Activated T-cell treated with anti-CD3 and anti-CD28 coated beads, Interleukin-2, amount 50 U/mL, for 1 hour (primary cell): Measurements from ENCODE around the gene ITPKB.
A peak's percentile ranks its signal among the peaks of the same experiment; 100 is the strongest.

Source experiments
- DNase-seq: peaks from one replicate; pipeline ENCODE4 v3.0.0-alpha.2; 2020

ITPKB gene

GRCh38 chr1:226648421-226648820 is 90.7 kb downstream of the ITPKB start:
- DNase-seq, result no peak

DNA sequence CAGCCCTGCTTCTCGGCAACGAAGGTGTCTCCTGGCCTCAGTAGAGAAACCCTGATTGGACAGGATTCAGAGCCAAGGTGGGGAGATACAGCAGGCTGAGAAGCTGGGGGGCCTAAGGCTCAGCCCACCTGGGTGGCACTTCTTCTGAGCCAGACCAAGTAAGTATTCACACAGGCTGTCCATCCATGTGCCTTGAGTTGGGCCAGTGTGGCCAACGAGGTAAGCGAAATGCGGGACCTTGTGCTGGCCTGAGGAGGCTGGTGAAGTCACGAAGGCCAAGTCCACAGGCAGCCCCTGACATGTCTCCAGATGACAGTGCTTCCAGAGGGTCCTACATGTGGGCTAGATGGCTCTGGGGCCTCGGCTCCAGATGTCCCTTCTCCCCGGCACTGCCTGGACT is 91.4 kb downstream of the ITPKB start:
- no peak for DNase-seq

- DNase-seq, result peak; percentile 19
These were observed 92.1 kb downstream of the ITPKB start for GRCh38 chr1:226646870-226647449.

GRCh38 chr1:226646026-226646869 is 92.8 kb downstream of the ITPKB start:
- peak; percentile 25 for DNase-seq

- peak; percentile 33 for DNase-seq
These were observed 93.7 kb downstream of the ITPKB start for GRCh38 chr1:226645279-226645976.

- DNase-seq, result peak; percentile 44
These were observed 94.4 kb downstream of the ITPKB start for GRCh38 chr1:226644541-226645176.

DNA sequence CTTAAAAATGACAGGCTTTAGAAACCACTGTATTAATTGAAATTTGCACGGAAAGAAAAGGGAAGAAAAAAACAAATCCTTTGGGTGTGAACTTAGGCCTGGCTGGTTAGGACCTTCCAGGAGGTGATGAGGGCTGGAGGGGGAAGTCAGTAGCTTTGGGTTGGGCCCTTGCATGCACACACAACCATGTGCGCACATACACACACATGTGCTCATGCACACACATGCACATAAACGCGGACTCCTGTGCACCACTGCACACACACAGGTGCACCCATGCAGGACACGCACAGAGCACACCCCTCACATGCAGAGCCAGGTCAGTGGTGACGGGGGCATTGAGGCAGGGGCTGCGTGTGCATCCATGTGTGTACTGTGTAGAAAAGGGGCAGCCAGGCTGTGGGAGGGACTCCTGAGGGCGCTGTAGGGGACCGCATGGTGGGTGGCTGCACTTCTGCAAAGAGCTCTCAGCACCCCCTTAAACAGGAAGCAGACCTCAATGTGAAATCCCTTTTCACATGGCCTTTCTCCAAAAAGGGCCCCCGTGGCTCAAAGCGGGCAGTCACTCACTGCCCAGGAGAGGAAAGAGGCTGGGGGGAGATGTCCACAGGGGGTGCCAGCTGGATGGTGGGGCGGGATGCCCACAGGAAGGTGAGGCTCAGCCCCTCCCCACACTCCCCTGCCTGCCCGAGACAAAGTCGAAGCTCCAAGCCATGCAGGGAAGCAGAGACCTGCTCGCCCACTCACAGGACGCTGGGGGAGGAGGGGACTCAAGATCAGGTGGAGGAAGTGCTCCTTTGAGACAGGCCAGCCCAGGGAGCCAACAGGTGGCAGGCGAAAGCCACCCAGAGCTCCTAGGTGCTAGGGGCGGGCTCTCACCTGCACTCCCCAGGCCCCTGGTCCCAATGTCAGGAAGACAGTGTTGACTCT is 95.2 kb downstream of the ITPKB start:
- DNase-seq, result peak; percentile 53

DNA sequence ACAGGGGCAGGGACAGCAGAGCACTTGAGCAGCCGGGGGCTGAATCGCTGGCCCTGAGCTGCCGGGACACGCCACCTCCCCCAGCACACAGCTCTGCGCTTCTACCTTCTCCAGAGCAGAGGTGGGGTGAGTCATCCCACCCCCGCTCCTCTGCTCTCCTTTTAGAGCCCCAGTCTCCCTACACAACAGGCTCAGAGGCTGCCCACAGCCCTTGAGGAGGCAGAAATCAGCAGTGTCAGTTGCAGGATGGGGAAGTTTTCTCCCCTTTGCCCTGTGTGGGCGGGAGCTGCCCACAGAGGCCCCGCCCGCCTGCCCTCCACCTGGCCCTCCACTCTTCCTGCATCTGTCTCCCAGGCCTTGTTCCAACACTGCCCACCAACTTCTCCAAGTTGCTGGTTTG is 95.9 kb downstream of the ITPKB start:
- DNase-seq, result peak; percentile 61

- DNase-seq, result peak; percentile 16
These were observed 96.7 kb downstream of the ITPKB start for GRCh38 chr1:226642421-226642820.

DNA sequence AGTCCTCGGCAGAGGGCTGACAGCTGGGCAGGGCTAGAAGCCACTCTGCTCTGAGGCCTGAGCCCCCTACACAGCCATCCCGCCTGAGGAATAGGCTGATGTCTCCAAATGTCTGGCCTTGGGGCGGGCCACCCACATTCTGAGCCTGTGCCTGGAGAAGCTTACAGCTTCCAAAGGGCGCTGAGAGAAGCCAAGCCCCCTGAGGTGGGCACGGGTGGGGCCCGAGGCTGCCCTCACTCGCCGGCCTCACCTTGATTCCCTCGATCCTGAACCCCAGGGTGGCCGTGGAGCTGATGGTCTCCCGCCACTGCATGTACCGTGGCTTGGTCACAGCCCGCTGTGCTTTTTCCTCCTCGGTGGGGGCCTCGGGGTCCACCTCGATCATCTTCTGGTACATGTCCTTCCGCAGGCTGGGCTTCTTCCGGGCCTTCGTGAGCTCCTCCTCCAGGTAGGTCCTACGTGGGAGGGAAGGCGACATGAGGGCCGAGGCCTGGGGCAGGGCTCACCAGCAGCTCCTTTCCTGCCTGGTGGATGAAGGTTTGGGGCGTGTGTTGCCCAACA is 97.3 kb downstream of the ITPKB start:
- peak; percentile 20 for DNase-seq

GRCh38 chr1:226640321-226641136 is 98.6 kb downstream of the ITPKB start:
- no peak for DNase-seq

DNA sequence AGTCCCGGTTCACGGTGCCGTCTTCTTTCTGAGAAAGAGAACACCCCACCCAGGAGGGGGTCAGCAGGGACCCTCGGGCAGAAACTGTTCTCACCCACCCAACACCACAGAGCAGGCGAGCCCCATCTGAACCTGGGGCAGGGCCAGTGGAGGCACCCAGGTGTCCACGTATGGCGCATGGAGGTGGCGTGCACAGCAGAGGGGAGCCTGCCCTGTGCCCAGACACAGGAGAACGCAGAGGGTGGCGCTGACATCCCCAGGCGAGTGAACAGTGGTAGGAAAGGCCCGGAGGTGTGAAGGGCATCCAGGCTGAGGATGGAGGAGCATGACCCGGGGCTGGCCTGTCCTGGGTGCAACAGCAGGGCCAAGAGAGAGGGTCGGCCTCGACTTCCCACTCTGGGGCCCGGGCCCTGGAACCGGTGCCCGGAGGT is 99.4 kb downstream of the ITPKB start:
- no peak for DNase-seq

DNA sequence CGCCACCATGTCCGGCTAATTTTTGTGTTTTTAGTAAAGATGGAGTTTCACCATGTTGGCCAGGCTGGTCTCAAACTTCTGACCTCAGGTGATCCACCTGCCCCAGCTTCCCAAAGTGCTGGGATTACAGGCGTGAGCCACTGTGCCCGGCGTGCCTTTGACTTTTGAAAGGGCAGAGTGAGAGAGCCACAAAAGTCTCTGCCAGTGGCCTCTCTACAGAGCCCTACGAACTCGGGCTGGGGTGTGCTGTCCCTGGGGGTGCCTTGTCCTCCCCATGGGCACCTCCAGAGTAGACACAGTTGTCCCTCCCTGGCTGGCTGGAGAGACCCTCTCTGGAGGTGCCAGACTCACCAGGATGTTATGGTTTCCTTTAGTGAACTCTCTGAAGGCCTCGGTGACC is 99.9 kb downstream of the ITPKB start:
- peak; percentile 20 for DNase-seq

GRCh38 chr1:226638608-226639007 is 100.5 kb downstream of the ITPKB start:
- no peak for DNase-seq

- DNase-seq, result no peak
These were observed 101.0 kb downstream of the ITPKB start for GRCh38 chr1:226638001-226638601.

DNA sequence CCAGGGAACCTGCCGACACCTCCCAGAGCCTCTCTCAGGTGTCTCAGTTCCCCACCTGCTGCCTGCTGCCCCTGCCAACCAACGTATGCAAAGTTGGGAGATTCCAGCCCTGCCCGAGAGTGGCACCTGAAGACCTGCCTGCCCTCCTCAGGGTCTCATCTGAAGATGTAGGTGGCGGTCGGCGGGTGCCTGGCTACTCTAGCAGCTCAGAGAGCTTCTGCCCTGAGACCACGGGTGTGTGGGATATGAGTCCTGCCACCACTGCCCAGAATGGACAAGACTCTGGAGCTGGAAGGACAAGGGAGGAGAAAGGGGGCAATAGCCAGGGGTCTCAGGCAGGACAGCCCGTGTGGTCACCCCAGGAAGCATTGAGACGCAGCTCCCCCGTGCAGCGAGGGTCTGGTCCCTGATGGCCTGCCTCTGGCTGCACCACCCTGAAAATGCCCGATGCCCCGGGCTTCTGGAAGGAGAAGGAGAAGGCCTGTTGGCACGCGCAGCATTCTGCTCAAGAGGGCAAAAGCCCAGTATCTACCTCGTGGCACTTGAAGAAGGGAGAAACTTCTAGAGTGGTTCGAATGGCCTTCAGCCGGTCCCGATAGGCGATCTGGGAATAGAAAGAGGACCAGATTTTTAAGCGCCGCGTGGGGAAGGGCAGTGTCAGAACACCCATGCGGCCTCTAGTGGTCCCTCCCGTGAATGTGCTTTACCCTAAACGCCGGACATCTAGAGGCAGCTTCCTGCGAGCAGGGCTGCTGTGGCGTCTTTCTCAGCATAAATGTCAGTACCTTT is 101.7 kb downstream of the ITPKB start:
- peak; percentile 26 for DNase-seq

DNA sequence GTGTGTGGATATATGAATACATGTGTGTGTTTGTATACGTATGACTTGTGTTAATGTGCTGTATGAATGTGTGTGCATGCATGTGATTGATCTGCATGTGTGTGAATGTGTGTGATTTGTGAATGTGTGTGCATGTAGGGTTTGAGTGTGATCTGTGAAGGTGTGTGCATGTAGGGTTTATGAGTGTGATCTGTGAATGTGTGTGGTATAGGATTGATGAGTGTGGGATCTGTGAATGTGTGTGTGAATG is 102.3 kb downstream of the ITPKB start:
- DNase-seq, result no peak

- DNase-seq, result peak; percentile 66
These were observed 103.6 kb downstream of the ITPKB start for GRCh38 chr1:226635456-226635941.

- peak; percentile 28 for DNase-seq
These were observed 104.4 kb downstream of the ITPKB start for GRCh38 chr1:226634611-226635246.
